HUES6 (cell line): ENCODE results near the gene TACC2.
"Not testable (repeated sequence)": the region's sequence is repeated elsewhere in the genome, so short reads cannot be mapped to it uniquely, and the experiment has no call there.

Experiments
- H3K27ac ChIP-seq: 2 replicates; pipeline ENCODE4 v1.7.0; 2013; ENCODE audit warnings: low read depth, mild to moderate bottlenecking, low read length, inconsistent platforms
- H3K27me3 ChIP-seq: 2 replicates; pipeline ENCODE4 v1.6.1; 2013; ENCODE audit warnings: low read length; ENCODE audit not compliant: control insufficient read depth, insufficient read depth
- H3K36me3 ChIP-seq: 2 replicates; pipeline ENCODE4 v1.6.1; 2013; ENCODE audit warnings: low read length; ENCODE audit not compliant: control insufficient read depth, insufficient read depth
- H3K4me1 ChIP-seq: 2 replicates; pipeline ENCODE4 v1.6.1; 2013; ENCODE audit warnings: low read length; ENCODE audit not compliant: control insufficient read depth, insufficient read depth
- H3K4me3 ChIP-seq: 2 replicates; pipeline ENCODE4 v1.5.1; 2013; ENCODE audit warnings: low read depth, low read length
- H3K9ac ChIP-seq: one replicate; pipeline ENCODE4 v1.6.1; 2013; ENCODE audit warnings: mild to moderate bottlenecking, low read length
- H3K9me3 ChIP-seq: 2 replicates; pipeline ENCODE4 v1.6.1; 2013; ENCODE audit warnings: low read depth, low read length; ENCODE audit not compliant: control insufficient read depth, insufficient read depth

Gene TACC2

GRCh38 chr10:122189185-122189584 is 200.2 kb downstream of the TACC2 start:
- Histone ChIP-seq H3K36me3 (no peaks in the 10 kb centered on the region), H3K9me3 (no peaks in the 10 kb centered on the region), H3K4me3 (no peak overlapping the region), H3K4me1 (peaks cover 37% of the 10 kb centered on the region), H3K27ac (no peak overlapping the region), H3K9ac (no peak overlapping the region), H3K27me3 (no peaks in the 10 kb centered on the region)

GRCh38 chr10:122190176-122190943 is 201.4 kb downstream of the TACC2 start:
- Histone ChIP-seq H3K27ac (no peak overlapping the region), H3K9ac (no peak overlapping the region)

GRCh38 chr10:122191936-122192541 is 203.1 kb downstream of the TACC2 start:
- no peaks in the 10 kb centered on the region for H3K27me3 ChIP-seq
- H3K4me1 ChIP-seq: peaks cover 28% of the 10 kb centered on the region
- H3K36me3 ChIP-seq: peaks cover 18% of the 10 kb centered on the region
- H3K27ac ChIP-seq: no peak overlapping the region
- H3K9ac ChIP-seq: no peak overlapping the region
- no peaks in the 10 kb centered on the region for H3K9me3 ChIP-seq
- no peak overlapping the region for H3K4me3 ChIP-seq

More at GRCh38 chr10:122190176-122190943, 201.4 kb downstream of the TACC2 start:
- peaks cover 6% of the 10 kb centered on the region; the same call in 1 of the 2 replicates for H3K36me3 ChIP-seq
- H3K27me3 ChIP-seq: no peaks in the 10 kb centered on the region
- peaks cover 33% of the 10 kb centered on the region for H3K4me1 ChIP-seq
- no peaks in the 10 kb centered on the region for H3K9me3 ChIP-seq
- H3K4me3 ChIP-seq: no peak overlapping the region

GRCh38 chr10:122194251-122194650 is 205.3 kb downstream of the TACC2 start:
- Histone ChIP-seq H3K27ac (no peak overlapping the region), H3K4me3 (no peak overlapping the region), H3K36me3 (peaks cover 38% of the 10 kb centered on the region), H3K9ac (no peak overlapping the region), H3K27me3 (no peaks in the 10 kb centered on the region), H3K9me3 (no peaks in the 10 kb centered on the region), H3K4me1 (peaks cover 21% of the 10 kb centered on the region)

- peaks cover under 1% of the 10 kb centered on the region; the same call in 1 of the 2 replicates for H3K9me3 ChIP-seq
- no peak overlapping the region for H3K9ac ChIP-seq
- no peaks in the 10 kb centered on the region for H3K27me3 ChIP-seq
- H3K27ac ChIP-seq: no peak overlapping the region
- H3K4me1 ChIP-seq: peaks cover 9% of the 10 kb centered on the region; the same call in 1 of the 2 replicates
- H3K4me3 ChIP-seq: no peak overlapping the region
- H3K36me3 ChIP-seq: peaks cover 55% of the 10 kb centered on the region
These were observed 207.3 kb downstream of the TACC2 start for GRCh38 chr10:122196218-122196617.

- H3K4me1 ChIP-seq: no peaks in the 10 kb centered on the region
- H3K27ac ChIP-seq: no peak overlapping the region
- peaks cover 4% of the 10 kb centered on the region; the same call in 1 of the 2 replicates for H3K9me3 ChIP-seq
- no peak overlapping the region for H3K4me3 ChIP-seq
- peaks cover 61% of the 10 kb centered on the region for H3K36me3 ChIP-seq
- H3K27me3 ChIP-seq: no peaks in the 10 kb centered on the region
- no peak overlapping the region for H3K9ac ChIP-seq
These were observed 208.8 kb downstream of the TACC2 start for GRCh38 chr10:122197611-122198222.

- H3K4me1 ChIP-seq: no peaks in the 10 kb centered on the region
- no peaks in the 10 kb centered on the region for H3K27me3 ChIP-seq
- H3K4me3 ChIP-seq: no peak overlapping the region
- H3K27ac ChIP-seq: no peak overlapping the region
- H3K36me3 ChIP-seq: peaks cover 61% of the 10 kb centered on the region
- peaks cover 4% of the 10 kb centered on the region; the same call in 1 of the 2 replicates for H3K9me3 ChIP-seq
- H3K9ac ChIP-seq: no peak overlapping the region
These were observed 209.7 kb downstream of the TACC2 start for GRCh38 chr10:122198631-122199030.

- H3K36me3 ChIP-seq: peaks cover 61% of the 10 kb centered on the region
These were observed 210.1 kb downstream of the TACC2 start for GRCh38 chr10:122199070-122199469.

GRCh38 chr10:122199689-122200088 is 210.7 kb downstream of the TACC2 start:
- H3K9me3 ChIP-seq: peaks cover 4% of the 10 kb centered on the region; the same call in 1 of the 2 replicates
- peaks cover 61% of the 10 kb centered on the region for H3K36me3 ChIP-seq
- no peaks in the 10 kb centered on the region for H3K27me3 ChIP-seq
- H3K4me3 ChIP-seq: no peak overlapping the region
- no peak overlapping the region for H3K9ac ChIP-seq
- no peaks in the 10 kb centered on the region for H3K4me1 ChIP-seq
- no peak overlapping the region for H3K27ac ChIP-seq

More at GRCh38 chr10:122199070-122199469, 210.1 kb downstream of the TACC2 start:
- H3K9me3 ChIP-seq: peaks cover 4% of the 10 kb centered on the region; the same call in 1 of the 2 replicates
- no peaks in the 10 kb centered on the region for H3K4me1 ChIP-seq
- H3K4me3 ChIP-seq: no peak overlapping the region
- H3K27ac ChIP-seq: no peak overlapping the region
- no peak overlapping the region for H3K9ac ChIP-seq
- no peaks in the 10 kb centered on the region for H3K27me3 ChIP-seq

GRCh38 chr10:122201401-122201800 is 212.4 kb downstream of the TACC2 start:
- peaks cover 45% of the 10 kb centered on the region for H3K36me3 ChIP-seq

GRCh38 chr10:122203180-122203579 is 214.2 kb downstream of the TACC2 start:
- not testable (repeated sequence) for H3K9me3 ChIP-seq, H3K27me3 ChIP-seq, H3K9ac ChIP-seq, H3K4me3 ChIP-seq, H3K27ac ChIP-seq, H3K4me1 ChIP-seq
- peaks cover 35% of the 10 kb centered on the region for H3K36me3 ChIP-seq

More at GRCh38 chr10:122201401-122201800, 212.4 kb downstream of the TACC2 start:
- H3K9me3 ChIP-seq: peaks cover 4% of the 10 kb centered on the region; the same call in 1 of the 2 replicates
- no peak overlapping the region for H3K4me3 ChIP-seq
- H3K9ac ChIP-seq: no peak overlapping the region
- no peaks in the 10 kb centered on the region for H3K4me1 ChIP-seq
- H3K27ac ChIP-seq: no peak overlapping the region
- H3K27me3 ChIP-seq: no peaks in the 10 kb centered on the region
